Keratinocyte (primary cell): ENCODE results near the gene CALHM6. TPM values are rescaled to one million over a fixed set of nuclear protein-coding genes. Genes with fewer than 3 reads are reported as not detected.

Source experiments
- DNase-seq: peaks from one replicate; pipeline ENCODE4 v3.0.0-alpha.2; 2011; ENCODE audit warnings: low read depth, missing footprints, low spot score
- FAIRE-seq: peaks from 2 replicates; lab custom pipeline; 2011; peaks lifted over from hg19 to GRCh38; lab: Jason Lieb, UNC
- H2AFZ ChIP-seq: 2 replicates; pipeline ENCODE4 v1.6.0; 2012; ENCODE audit warnings: low read length, control low read depth, inconsistent platforms; ENCODE audit not compliant: control insufficient read depth
- H3K27ac ChIP-seq: 2 replicates; pipeline ENCODE4 v1.5.1; 2011; ENCODE audit warnings: low read length; ENCODE audit not compliant: control insufficient read depth, insufficient read depth
- H3K27me3 ChIP-seq: 3 replicates; pipeline ENCODE4 v1.6.0; 2011; ENCODE audit warnings: low read length; ENCODE audit not compliant: control insufficient read depth, insufficient read depth; ENCODE audit errors: extremely low read depth
- H3K36me3 ChIP-seq, 2 experiments: 2 replicates in 1 of 2; 3 replicates in 1 of 2; pipeline ENCODE4 v1.5.1; 2011; ENCODE audit warnings: low read length in 2 of 2, mild to moderate bottlenecking in 1 of 2; ENCODE audit not compliant: control insufficient read depth in 2 of 2, insufficient read depth in 2 of 2; ENCODE audit errors: extremely low read depth in 1 of 2
- H3K4me1 ChIP-seq: 3 replicates; pipeline ENCODE4 v1.5.1; 2011; ENCODE audit warnings: low read length; ENCODE audit not compliant: control insufficient read depth, insufficient read depth; ENCODE audit errors: extremely low read depth
- H3K4me2 ChIP-seq: 3 replicates; pipeline ENCODE4 v1.6.0; 2011; ENCODE audit warnings: low read depth, low read length; ENCODE audit not compliant: control insufficient read depth, insufficient read depth; ENCODE audit errors: extremely low read depth
- H3K4me3 ChIP-seq, 3 experiments: fragments of 200-600 bp in 1 of 3; sonication (generic) in 1 of 3; 2 replicates in 2 of 3; 3 replicates in 1 of 3; pipeline ENCODE4 v1.5.1; 2011 to 2016; ENCODE audit warnings: low read length in 3 of 3, mild to moderate bottlenecking in 3 of 3, control low read depth in 2 of 3, inconsistent platforms in 1 of 3, low read depth in 1 of 3, mixed read lengths in 1 of 3, mixed run types in 1 of 3, moderate library complexity in 1 of 3; ENCODE audit not compliant: control insufficient read depth in 2 of 3, insufficient read depth in 2 of 3; ENCODE audit errors: extremely low read depth in 1 of 3
- H3K79me2 ChIP-seq: 2 replicates; pipeline ENCODE4 v1.6.0; 2012; ENCODE audit warnings: low read length; ENCODE audit not compliant: control insufficient read depth, insufficient read depth
- H3K9ac ChIP-seq: 3 replicates; pipeline ENCODE4 v1.6.0; 2011; ENCODE audit warnings: low read length; ENCODE audit not compliant: control insufficient read depth, insufficient read depth; ENCODE audit errors: extremely low read depth
- H3K9me1 ChIP-seq: 3 replicates; pipeline ENCODE4 v1.6.0; 2011; ENCODE audit warnings: low read length; ENCODE audit not compliant: control insufficient read depth, insufficient read depth; ENCODE audit errors: extremely low read depth
- H3K9me3 ChIP-seq: 2 replicates; pipeline ENCODE4 v1.5.1; 2012; ENCODE audit warnings: low read depth, low read length; ENCODE audit not compliant: control insufficient read depth
- H4K20me1 ChIP-seq: 3 replicates; pipeline ENCODE4 v1.6.0; 2011; ENCODE audit warnings: low read length; ENCODE audit not compliant: control insufficient read depth, insufficient read depth; ENCODE audit errors: extremely low read depth
- EZH2 ChIP-seq: IDR thresholded peaks from one replicate; pipeline ENCODE4 v1.6.1; 2012; ENCODE audit warnings: inconsistent platforms, mild to moderate bottlenecking, low read length, moderate library complexity
- dilution Hi-C: fragments of 300-500 bp; cut with MboI; formaldehyde crosslinking; loops from one replicate; pipeline ENCODE4 v1.7.0; 2020; ENCODE audit warnings: low sequenced_read_pairs; ENCODE audit not compliant: extremely low pct_ligation_motif_present
- polyA plus RNA-seq, 5 experiments: library from polyadenylated mRNA; depleted of rRNA in 3 of 5; stranded (reverse) in 3 of 5; stranded (forward) in 1 of 5; unstranded in 1 of 5; fragments of >200 nt; gene quantifications; 1 replicate in 1 of 5; 2 replicates in 3 of 5; 3 replicates in 1 of 5; pipeline versions ENCODE4 v1.2.1 to v1.2.3, GENCODE V29; 2011 to 2012; ENCODE audit warnings: missing spikeins in 2 of 5, low read depth in 1 of 5, low replicate concordance in 1 of 5
- TF ChIP-seq, protein P1 (sequence below), 3 experiments: IDR thresholded peaks in 1 of 3; conservative IDR thresholded peaks in 1 of 3; optimal IDR thresholded peaks in 1 of 3; 2 replicates in 2 of 3; 3 replicates in 1 of 3; pipeline versions ENCODE3 to v1.5.1; 2011; ENCODE audit warnings: low read length in 3 of 3, mild to moderate bottlenecking in 3 of 3, moderate library complexity in 2 of 3, control low read depth in 1 of 3, inconsistent platforms in 1 of 3; ENCODE audit not compliant: insufficient read depth in 2 of 3; ENCODE audit errors: extremely low read depth in 1 of 3

Gene CALHM6
- polyA plus RNA-seq, 1 donor (not counting 4 experiments of a cell fraction or from before 2014, with no cell fraction given), result 0.47 TPM

DNA sequence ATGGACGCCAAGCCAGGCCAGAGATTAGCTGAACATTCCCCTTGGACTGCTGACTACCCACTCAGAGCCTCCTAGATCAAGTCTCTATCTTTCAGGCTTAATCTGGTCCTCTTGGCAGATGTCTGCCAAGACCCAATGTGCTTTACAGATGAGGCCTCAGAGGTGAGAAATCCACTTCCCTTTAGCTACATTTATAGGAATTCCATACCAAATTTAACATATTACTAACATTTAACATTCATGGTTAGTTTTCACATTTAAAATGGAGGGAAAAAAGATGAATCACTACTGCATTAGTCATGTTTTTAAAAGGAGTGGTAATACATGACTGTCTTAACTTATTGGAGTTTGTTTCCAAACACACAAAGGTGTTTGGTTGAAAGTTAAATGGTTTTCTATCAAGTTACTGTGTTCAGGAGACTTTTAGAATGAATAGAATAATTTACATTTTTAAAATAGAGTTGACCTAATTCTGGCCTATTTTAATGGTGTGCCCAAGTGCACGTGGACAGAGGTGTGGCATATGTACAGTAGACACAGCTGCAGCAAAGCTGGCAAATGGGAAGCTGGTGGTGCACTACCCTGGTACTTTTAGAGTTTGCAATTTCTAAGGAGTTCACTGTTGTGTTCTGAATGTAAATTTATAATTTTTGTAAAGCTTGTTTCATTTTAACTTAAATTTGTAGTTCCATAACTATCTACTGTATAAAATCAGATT lies 41.9 kb upstream of the CALHM6 start:
- H3K9me1 ChIP-seq, result peaks cover 2% of the 10 kb centered on the region
- DNase-seq (no peak), FAIRE-seq (peak; percentile 79)
- no peaks in the 10 kb centered on the region for H3K27me3 ChIP-seq
- peak overlapping the region; percentile 29 for H3K4me2 ChIP-seq
- TF ChIP-seq, protein P1, sequence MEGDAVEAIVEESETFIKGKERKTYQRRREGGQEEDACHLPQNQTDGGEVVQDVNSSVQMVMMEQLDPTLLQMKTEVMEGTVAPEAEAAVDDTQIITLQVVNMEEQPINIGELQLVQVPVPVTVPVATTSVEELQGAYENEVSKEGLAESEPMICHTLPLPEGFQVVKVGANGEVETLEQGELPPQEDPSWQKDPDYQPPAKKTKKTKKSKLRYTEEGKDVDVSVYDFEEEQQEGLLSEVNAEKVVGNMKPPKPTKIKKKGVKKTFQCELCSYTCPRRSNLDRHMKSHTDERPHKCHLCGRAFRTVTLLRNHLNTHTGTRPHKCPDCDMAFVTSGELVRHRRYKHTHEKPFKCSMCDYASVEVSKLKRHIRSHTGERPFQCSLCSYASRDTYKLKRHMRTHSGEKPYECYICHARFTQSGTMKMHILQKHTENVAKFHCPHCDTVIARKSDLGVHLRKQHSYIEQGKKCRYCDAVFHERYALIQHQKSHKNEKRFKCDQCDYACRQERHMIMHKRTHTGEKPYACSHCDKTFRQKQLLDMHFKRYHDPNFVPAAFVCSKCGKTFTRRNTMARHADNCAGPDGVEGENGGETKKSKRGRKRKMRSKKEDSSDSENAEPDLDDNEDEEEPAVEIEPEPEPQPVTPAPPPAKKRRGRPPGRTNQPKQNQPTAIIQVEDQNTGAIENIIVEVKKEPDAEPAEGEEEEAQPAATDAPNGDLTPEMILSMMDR (optimal IDR thresholded peaks at IDR 0.05 in 1 of 3, IDR thresholded peaks at IDR 0.05 in 1 of 3, conservative IDR thresholded peaks at IDR 0.05 in 1 of 3; ENCODE audit: extremely low read depth in 1 of 3, insufficient read depth in 2 of 3, low read length in 3 of 3), result no peak
- TF ChIP-seq EZH2, result no peak
- H3K79me2 ChIP-seq, result peaks cover 78% of the 10 kb centered on the region
- H3K9me3 ChIP-seq, result no peaks in the 10 kb centered on the region
- H4K20me1 ChIP-seq, result no peaks in the 10 kb centered on the region
- H3K9ac ChIP-seq, result no peak overlapping the region
- H2AFZ ChIP-seq, result no peak overlapping the region
- H3K27ac ChIP-seq, result peak overlapping the region; percentile 70
- dilution Hi-C loops, result no loop called here
- peaks cover 0 to 4% of the 10 kb centered on the region in 2 experiments for H3K36me3 ChIP-seq
- no peak overlapping the region for H3K4me3 ChIP-seq
- H3K4me1 ChIP-seq, result peaks cover 22% of the 10 kb centered on the region

GRCh38 chr6:116420341-116420740 lies 40.8 kb upstream of the CALHM6 start:
- no peak overlapping the region for H3K9ac ChIP-seq
- H2AFZ ChIP-seq, result no peak overlapping the region
- H3K9me1 ChIP-seq, result peaks cover 2% of the 10 kb centered on the region
- no peaks in the 10 kb centered on the region for H3K27me3 ChIP-seq
- FAIRE-seq, result no peak
- H3K4me1 ChIP-seq, result peaks cover 25% of the 10 kb centered on the region
- H3K4me2 ChIP-seq, result no peak overlapping the region
- H4K20me1 ChIP-seq, result no peaks in the 10 kb centered on the region
- DNase-seq, result no peak
- peaks cover 81% of the 10 kb centered on the region for H3K79me2 ChIP-seq
- no peaks in the 10 kb centered on the region for H3K9me3 ChIP-seq
- H3K27ac ChIP-seq, result no peak overlapping the region
- dilution Hi-C loops, result no loop called here
- no peak overlapping the region for H3K4me3 ChIP-seq
- H3K36me3 ChIP-seq, result peaks cover 0 to 2% of the 10 kb centered on the region in 2 experiments
- TF ChIP-seq, protein P1 (optimal IDR thresholded peaks at IDR 0.05 in 1 of 3, IDR thresholded peaks at IDR 0.05 in 1 of 3, conservative IDR thresholded peaks at IDR 0.05 in 1 of 3; ENCODE audit: extremely low read depth in 1 of 3, insufficient read depth in 2 of 3, low read length in 3 of 3), result no peak
- TF ChIP-seq EZH2, result no peak
